SU-DHL-6 (cell line): Measurements from ENCODE around the gene TTLL11.

Source experiments
- H2AFZ ChIP-seq: fragments of 200-600 bp; sonication (generic); 2 replicates; pipeline ENCODE4 v1.6.1; 2014; ENCODE audit warnings: low read depth, mild to moderate bottlenecking, moderate library complexity, mixed read lengths, antibody characterized with exemption, low read length; ENCODE audit not compliant: severe bottlenecking
- H3F3A ChIP-seq: fragments of 200-600 bp; shearing (Covaris generic); 2 replicates; pipeline ENCODE4 v1.6.0; 2016; ENCODE audit warnings: antibody characterized with exemption, mild to moderate bottlenecking; ENCODE audit not compliant: insufficient read depth
- H3K27ac ChIP-seq: fragments of 200-600 bp; sonication (generic); 2 replicates; pipeline ENCODE4 v1.5.1; 2016; ENCODE audit warnings: low read depth, mild to moderate bottlenecking, low read length, moderate library complexity, mixed read lengths
- H3K27me3 ChIP-seq: fragments of 200-600 bp; sonication (generic), shearing (Covaris generic); 2 replicates; pipeline ENCODE4 v1.6.0; 2014; ENCODE audit warnings: mild to moderate bottlenecking, low read length
- H3K36me3 ChIP-seq: fragments of 200-600 bp; sonication (generic); 2 replicates; pipeline ENCODE4 v1.6.1; 2014; ENCODE audit warnings: mild to moderate bottlenecking, low read length, mixed read lengths
- H3K4me2 ChIP-seq: fragments of 300-600, 200-600 bp; shearing (Covaris generic), sonication (generic); 2 replicates; pipeline ENCODE4 v1.6.0; 2014; ENCODE audit warnings: low read length, low read depth, mild to moderate bottlenecking; ENCODE audit not compliant: poor library complexity, severe bottlenecking
- H3K4me3 ChIP-seq: fragments of 200-600 bp; sonication (generic); 2 replicates; pipeline ENCODE4 v1.5.1; 2014; ENCODE audit warnings: antibody characterized with exemption, low read length, mild to moderate bottlenecking, mixed read lengths; ENCODE audit not compliant: insufficient read depth, poor library complexity, severe bottlenecking
- H3K79me2 ChIP-seq: fragments of 200-600 bp; sonication (generic); 2 replicates; pipeline ENCODE4 v1.6.1; 2014; ENCODE audit warnings: mild to moderate bottlenecking, low read length, moderate library complexity; ENCODE audit not compliant: insufficient read depth
- H3K9ac ChIP-seq: fragments of 200-600 bp; sonication (generic); 2 replicates; pipeline ENCODE4 v1.7.0; 2014; ENCODE audit warnings: mild to moderate bottlenecking, low read length
- H3K9me2 ChIP-seq: fragments of 200-600 bp; sonication (generic); replicated peaks from 2 replicates; pipeline ENCODE4 v1.6.1; 2014; ENCODE audit warnings: low read length; ENCODE audit not compliant: insufficient read depth
- H3K9me3 ChIP-seq: fragments of 200-600 bp; sonication (generic); 2 replicates; pipeline ENCODE4 v1.6.1; 2014; ENCODE audit warnings: low read length, mixed read lengths; ENCODE audit not compliant: insufficient read depth
- H4K20me1 ChIP-seq: fragments of 200-600 bp; sonication (generic); 2 replicates; pipeline ENCODE4 v1.6.1; 2014; ENCODE audit warnings: low read depth, mild to moderate bottlenecking, antibody characterized with exemption, low read length, moderate library complexity, mixed read lengths
- CTCF ChIP-seq: fragments of 200-600 bp; sonication (generic); IDR thresholded peaks from one replicate; pipeline ENCODE4 v1.5.1; 2017; ENCODE audit warnings: antibody characterized with exemption, mild to moderate bottlenecking, low read length, moderate library complexity; ENCODE audit not compliant: insufficient read depth, poor library complexity, severe bottlenecking
- EZH2phosphoT487 ChIP-seq: fragments of 200-600 bp; sonication (generic), shearing (Covaris generic); conservative IDR thresholded peaks from 2 replicates; pipeline ENCODE4 v1.6.1; 2018; ENCODE audit warnings: mild to moderate bottlenecking, antibody characterized with exemption, low read length, moderate library complexity, mixed read lengths

The TTLL11 gene

GRCh38 chr9:121809356-121810050 is 283.6 kb downstream of the TTLL11 start:
- Histone ChIP-seq H3K27me3 (no peaks in the 10 kb centered on the region), H3K4me3 (no peak overlapping the region), H3F3A (no peaks in the 10 kb centered on the region), H3K9ac (no peak overlapping the region), H3K36me3 (no peaks in the 10 kb centered on the region), H3K4me2 (no peak overlapping the region), H3K79me2 (no peaks in the 10 kb centered on the region), H3K9me3 (no peaks in the 10 kb centered on the region), H3K27ac (no peak overlapping the region), H2AFZ (no peak overlapping the region), H3K9me2 (no peaks in the 10 kb centered on the region), H4K20me1 (no peaks in the 10 kb centered on the region)
- TF ChIP-seq CTCF (no peak), EZH2phosphoT487 (no peak)

- no peaks in the 10 kb centered on the region for H3K9me3 ChIP-seq
- H3K79me2 ChIP-seq = no peaks in the 10 kb centered on the region
- H3K4me3 ChIP-seq = no peak overlapping the region
- no peak overlapping the region for H2AFZ ChIP-seq
- no peak overlapping the region for H3K9ac ChIP-seq
- no peak overlapping the region for H3K27ac ChIP-seq
- no peak for TF ChIP-seq EZH2phosphoT487
- TF ChIP-seq CTCF = no peak
- no peaks in the 10 kb centered on the region for H3F3A ChIP-seq
- H4K20me1 ChIP-seq = no peaks in the 10 kb centered on the region
- no peaks in the 10 kb centered on the region for H3K36me3 ChIP-seq
- H3K27me3 ChIP-seq = no peaks in the 10 kb centered on the region
- no peak overlapping the region for H3K4me2 ChIP-seq
- no peaks in the 10 kb centered on the region for H3K9me2 ChIP-seq
Observed at GRCh38 chr9:121808781-121809180, 284.3 kb downstream of the TTLL11 start.

GRCh38 chr9:121807823-121808278 is 285.3 kb downstream of the TTLL11 start:
- Histone ChIP-seq H3K36me3 (no peaks in the 10 kb centered on the region), H3K9me3 (no peaks in the 10 kb centered on the region), H3K4me3 (no peak overlapping the region), H3K27me3 (no peaks in the 10 kb centered on the region), H3K27ac (no peak overlapping the region), H2AFZ (no peak overlapping the region), H3K9me2 (no peaks in the 10 kb centered on the region), H4K20me1 (no peaks in the 10 kb centered on the region), H3K4me2 (no peak overlapping the region), H3F3A (no peaks in the 10 kb centered on the region), H3K79me2 (no peaks in the 10 kb centered on the region), H3K9ac (no peak overlapping the region)
- no peak for TF ChIP-seq EZH2phosphoT487

GRCh38 chr9:121807069-121807822 is 285.9 kb downstream of the TTLL11 start:
- H3K27ac ChIP-seq = no peak overlapping the region
- H3F3A ChIP-seq = no peaks in the 10 kb centered on the region
- H3K36me3 ChIP-seq = no peaks in the 10 kb centered on the region
- no peaks in the 10 kb centered on the region for H3K27me3 ChIP-seq
- H3K4me3 ChIP-seq = no peak overlapping the region
- H2AFZ ChIP-seq = no peak overlapping the region
- H3K9ac ChIP-seq = no peak overlapping the region
- no peaks in the 10 kb centered on the region for H3K9me2 ChIP-seq
- H3K9me3 ChIP-seq = no peaks in the 10 kb centered on the region
- TF ChIP-seq EZH2phosphoT487 = no peak
- H4K20me1 ChIP-seq = no peaks in the 10 kb centered on the region
- H3K79me2 ChIP-seq = no peaks in the 10 kb centered on the region
- H3K4me2 ChIP-seq = no peak overlapping the region
